HG03520 (cell line): ENCODE data around the gene RPAP2.
"Not testable (repeated sequence)": the region's sequence is repeated elsewhere in the genome, so short reads cannot be mapped to it uniquely, and the experiment has no call there.

ENCODE experiments used
- ATAC-seq: cut with Tn5 transposase; IDR thresholded peaks from one replicate; pipeline ENCODE4 v1.9.1; 2021; ENCODE audit warnings: mild to moderate bottlenecking, moderate library complexity; ENCODE audit not compliant: unreplicated experiment

The RPAP2 gene

GRCh38 chr1:92323473-92324453, 24.9 kb downstream of the RPAP2 start:
- no peak for ATAC-seq

- ATAC-seq: no peak
These were observed 25.9 kb downstream of the RPAP2 start for GRCh38 chr1:92324784-92325183.

GRCh38 chr1:92326681-92327080, 27.8 kb downstream of the RPAP2 start:
- no peak for ATAC-seq

- no peak for ATAC-seq
These were observed 28.9 kb downstream of the RPAP2 start for GRCh38 chr1:92327794-92328193.

GRCh38 chr1:92329347-92330129, 30.7 kb downstream of the RPAP2 start:
- ATAC-seq: no peak

- no peak for ATAC-seq
These were observed 34.8 kb downstream of the RPAP2 start for GRCh38 chr1:92333668-92334067.

- no peak for ATAC-seq
These were observed 41.3 kb downstream of the RPAP2 start for GRCh38 chr1:92340154-92340553.

GRCh38 chr1:92342401-92342800, 43.5 kb downstream of the RPAP2 start:
- ATAC-seq: no peak

- ATAC-seq: no peak
These were observed 44.2 kb downstream of the RPAP2 start for GRCh38 chr1:92343061-92343460.

GRCh38 chr1:92346866-92347640, 48.2 kb downstream of the RPAP2 start:
- no peak for ATAC-seq

- no peak for ATAC-seq
These were observed 54.0 kb downstream of the RPAP2 start for GRCh38 chr1:92352856-92353255.

- ATAC-seq: no peak
These were observed 55.4 kb downstream of the RPAP2 start for GRCh38 chr1:92354259-92354658.

GRCh38 chr1:92356956-92357355, 58.1 kb downstream of the RPAP2 start:
- ATAC-seq: no peak

- ATAC-seq: not testable (repeated sequence)
These were observed 60.5 kb downstream of the RPAP2 start for GRCh38 chr1:92359382-92359781.

- no peak for ATAC-seq
These were observed 61.1 kb downstream of the RPAP2 start for GRCh38 chr1:92359986-92360385.

- no peak for ATAC-seq
These were observed 64.1 kb downstream of the RPAP2 start for GRCh38 chr1:92362970-92363369.

- ATAC-seq: no peak
These were observed 64.5 kb downstream of the RPAP2 start for GRCh38 chr1:92363401-92363800.

GRCh38 chr1:92365378-92366039, 66.7 kb downstream of the RPAP2 start:
- ATAC-seq: no peak

- ATAC-seq: no peak
These were observed 67.2 kb downstream of the RPAP2 start for GRCh38 chr1:92366040-92366395.

- no peak for ATAC-seq
These were observed 68.6 kb downstream of the RPAP2 start for GRCh38 chr1:92367496-92367895.

- no peak for ATAC-seq
These were observed 73.3 kb downstream of the RPAP2 start for GRCh38 chr1:92372164-92372563.
